Measurements from ENCODE around the gene ATOSA.

Gene ATOSA

DNA sequence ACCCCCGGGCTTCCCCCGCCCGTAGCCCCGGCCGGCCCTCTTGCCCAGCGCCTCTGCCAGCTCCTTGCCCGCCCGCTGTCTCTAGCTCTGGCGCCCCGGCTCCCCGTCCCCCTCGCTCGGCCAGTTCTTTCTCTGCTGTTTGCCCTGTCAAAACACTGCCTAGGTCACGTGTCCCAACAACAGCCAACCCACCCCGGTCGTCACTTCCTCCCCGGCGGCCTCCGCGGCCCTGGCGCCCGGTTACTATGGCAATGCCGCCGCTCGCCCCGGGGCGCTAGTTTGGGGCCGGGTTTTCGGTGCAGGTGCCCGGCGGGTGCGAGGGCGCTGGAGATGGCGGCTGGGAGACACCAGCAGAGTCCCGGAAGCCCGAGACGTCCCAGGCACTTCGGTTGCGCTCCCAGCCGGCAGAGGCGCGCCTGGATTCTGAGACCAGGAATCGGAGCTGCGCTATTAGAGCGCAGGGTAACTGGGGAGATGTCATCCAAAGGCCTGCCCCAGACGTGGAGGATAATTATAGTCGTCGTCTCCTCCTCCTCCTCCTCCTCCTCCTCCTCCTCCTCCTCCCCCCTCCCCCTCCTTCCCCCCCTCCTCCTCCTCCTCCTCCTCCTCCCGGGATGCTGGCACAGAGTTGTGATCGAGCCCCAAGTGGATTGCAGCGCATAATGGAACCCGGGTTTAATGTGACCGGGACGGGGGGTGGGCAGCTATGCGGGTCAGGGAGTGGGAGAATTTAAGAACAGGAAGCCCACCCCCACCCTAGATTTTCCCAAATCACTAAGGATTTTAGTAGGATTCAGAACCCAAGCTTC lies at the start of gene ATOSA:
ATOSA (minus strand) TSS at position 157 of the 809 bp plus-strand sequence. CDS start 1,367 bp downstream, outside the sequence.
- peak within 1 kb of the TSS; percentile 92 for H3K27ac ChIP-seq
- TF ChIP-seq CTCF (IDR thresholded peaks at IDR 0.05) (0 out of 2 replicates have a peak, but pooled peaks have one; percentile 3), ZFX (IDR thresholded peaks at IDR 0.05; ENCODE audit: borderline replicate concordance) (no peak)

DNA sequence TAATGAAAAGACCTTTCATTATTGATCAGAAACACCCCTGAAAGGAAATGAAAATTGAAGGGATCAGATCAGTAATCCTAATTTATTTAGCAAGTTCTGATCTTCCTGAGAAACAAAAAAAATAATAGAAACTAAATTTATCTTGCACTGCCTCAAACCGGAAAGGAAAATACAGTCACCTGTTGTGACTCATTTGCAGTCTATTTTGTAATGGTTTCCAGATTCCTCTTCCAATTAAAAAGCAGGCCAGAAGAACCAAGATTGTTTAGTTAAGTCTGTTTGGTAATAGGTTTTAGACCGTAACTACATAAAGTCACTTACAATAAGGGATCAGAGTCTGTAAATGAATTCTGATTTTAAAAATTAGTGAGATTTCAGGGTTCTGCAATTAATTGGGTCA lies 49.7 kb upstream of the ATOSA start:
- TF ChIP-seq ZFX (IDR thresholded peaks at IDR 0.05; ENCODE audit: borderline replicate concordance): no peak
- TF ChIP-seq CTCF (IDR thresholded peaks at IDR 0.05): no peak
- H3K27ac ChIP-seq: no peak overlapping the region

GRCh38 chr15:52727815-52728214 lies 48.6 kb upstream of the ATOSA start:
- TF ChIP-seq ZFX (IDR thresholded peaks at IDR 0.05; ENCODE audit: borderline replicate concordance) (no peak), CTCF (IDR thresholded peaks at IDR 0.05) (no peak)
- no peak overlapping the region for H3K27ac ChIP-seq

DNA sequence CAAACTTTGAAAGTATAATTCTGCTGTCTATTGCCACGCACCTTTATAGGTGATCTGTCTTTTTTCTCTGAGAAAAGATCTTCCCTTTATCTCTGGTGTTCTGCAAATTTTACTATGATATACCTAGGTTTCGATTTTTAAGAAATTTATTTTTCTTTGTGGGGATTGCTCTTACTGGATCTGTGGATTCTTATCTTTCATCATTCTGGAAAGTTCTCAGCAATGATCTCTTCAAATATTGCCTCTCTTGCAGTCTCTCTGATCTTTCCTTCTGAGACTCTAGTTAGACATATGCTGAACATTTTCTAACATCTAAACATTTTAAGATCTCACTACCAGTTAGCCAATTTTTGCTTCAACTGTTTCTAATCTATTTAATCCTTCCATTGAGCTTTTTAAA lies 47.0 kb upstream of the ATOSA start:
- H3K27ac ChIP-seq: no peak overlapping the region
- no peak for TF ChIP-seq ZFX (IDR thresholded peaks at IDR 0.05; ENCODE audit: borderline replicate concordance)

- no peak for TF ChIP-seq ZFX (IDR thresholded peaks at IDR 0.05; ENCODE audit: borderline replicate concordance)
- no peak for TF ChIP-seq CTCF (IDR thresholded peaks at IDR 0.05)
- no peak overlapping the region for H3K27ac ChIP-seq
Observed at GRCh38 chr15:52718551-52718950, 39.4 kb upstream of the ATOSA start.

- TF ChIP-seq CTCF (IDR thresholded peaks at IDR 0.05): no peak
- TF ChIP-seq ZFX (IDR thresholded peaks at IDR 0.05; ENCODE audit: borderline replicate concordance): no peak
- no peak overlapping the region for H3K27ac ChIP-seq
Observed at GRCh38 chr15:52717924-52718323, 38.7 kb upstream of the ATOSA start.

- TF ChIP-seq CTCF (IDR thresholded peaks at IDR 0.05): no peak
- TF ChIP-seq ZFX (IDR thresholded peaks at IDR 0.05; ENCODE audit: borderline replicate concordance): no peak
- H3K27ac ChIP-seq: no peak overlapping the region
Observed at GRCh38 chr15:52717481-52717880, 38.3 kb upstream of the ATOSA start.

Measured in 22Rv1 (cell line).